Pancreas (tissue), 10 donors: ENCODE results near the gene SGPL1. TPM values are rescaled to one million over a fixed set of nuclear protein-coding genes. Genes with fewer than 3 reads are reported as not detected.
"Not testable (repeated sequence)": the region's sequence is repeated elsewhere in the genome, so short reads cannot be mapped to it uniquely, and the experiment has no call there.

Source experiments
- ATAC-seq, 4 donors: fragments of 200-7000 bp; cut with Tn5 transposase; one replicate each; pipeline versions ENCODE4 v1.8.0 to v1.9.1; 2020; ENCODE audit warnings: mild to moderate bottlenecking in 4 of 4, moderate library complexity in 4 of 4
- DNase-seq, 6 donors: peaks; one replicate each; pipeline ENCODE4 v3.0.0-alpha.2; 2020
- FAIRE-seq: peaks from 2 replicates; lab custom pipeline; 2012; peaks lifted over from hg19 to GRCh38; lab: Jason Lieb, UNC
- H3K27ac ChIP-seq, 4 donors: fragments of 200-600 bp; sonication (generic); 1 replicate in 3 of 4; 2 replicates in 1 of 4; pipeline versions ENCODE4 v1.5.0 to v1.8.0; 2020
- H3K27me3 ChIP-seq, 4 donors: fragments of 200-600 bp; one replicate each; pipeline ENCODE4 v1.8.0; 2021
- H3K36me3 ChIP-seq, 3 donors: fragments of 200-600 bp; sonication (generic) in 1 of 3; one replicate each; pipeline versions ENCODE4 v1.5.0 to v1.8.0; 2020 to 2021
- H3K4me1 ChIP-seq, 3 donors: fragments of 200-600 bp; one replicate each; pipeline ENCODE4 v1.8.0; 2021
- H3K4me3 ChIP-seq, 4 donors: fragments of 200-600 bp; sonication (generic) in 2 of 4; one replicate each; pipeline versions ENCODE4 v1.5.0 to v1.8.0; 2020 to 2021
- H3K9me3 ChIP-seq, 4 donors: fragments of 200-600 bp; one replicate each; pipeline ENCODE4 v1.8.0; 2021
- WGBS, 2 donors: extraction: QIAGEN DNeasy Blood & Tissue Kit; methylation state at CpG; one replicate each; pipeline ENCODE4 v1.1.7; 2013; 5-methylcytosine and 5-hydroxymethylcytosine counted together
- intact Hi-C, 3 donors: fragments of 100-400 bp; cut with DNase I; formaldehyde crosslinking; loops; one replicate each; pipeline versions ENCODE4 v1.11.1 to v1.14.2; 2022
- polyA plus RNA-seq, 2 donors: library from polyadenylated mRNA; stranded (reverse); fragments of 200-250 nt; gene quantifications; one replicate each; pipeline ENCODE4 v1.2.3, GENCODE V29; 2013
- total RNA-seq, 6 donors: library from RNA; stranded (reverse); fragmentation: NEBNext Ultra II Directional in 4 of 6; extraction: Animal tissue kit (Norgen Biotek cat#: 25700) in 4 of 6; gene quantifications; one replicate each; pipeline versions ENCODE4 v1.2.1 to v1.2.4, GENCODE V29; 2021 to 2023
- TF ChIP-seq, protein P1 (sequence below), 4 donors: fragments of 200-600 bp; sonication (generic) in 3 of 4; IDR thresholded peaks; one replicate each; pipeline versions ENCODE4 v1.5.0 to v1.8.0; 2021; ENCODE audit warnings: antibody characterized with exemption in 4 of 4
- donor health status: healthy with polysubstance abuse.
- donor health status: DM: no; HTN: no; CAD: no; lungs with moderate emphysema.
- donor health status: DM: no; HTN: no; CAD: no.
- donor health status: control.
- donor health status: control.
- donor health status: Bipolar disorder and iron deficiency.
- donor health status: DM: yes; HTN: yes; CAD: no.
- donor health status: DM: no; HTN: no; CAD: no.
- donor health status: DM: no; HTN: no; CAD: no.
- donor health status: DM: yes; HTN: yes; CAD: no.

SGPL1 gene
- total and polyA plus RNA-seq, 8 donors, result 12.0 to 55.8 (median 30.1) TPM

- 82 to 83% methylated on average over 5 of the region's 5 CpGs for WGBS, 2 donors
Measured at GRCh38 chr10:70917226-70917625, 101.5 kb downstream of the SGPL1 start.

DNA sequence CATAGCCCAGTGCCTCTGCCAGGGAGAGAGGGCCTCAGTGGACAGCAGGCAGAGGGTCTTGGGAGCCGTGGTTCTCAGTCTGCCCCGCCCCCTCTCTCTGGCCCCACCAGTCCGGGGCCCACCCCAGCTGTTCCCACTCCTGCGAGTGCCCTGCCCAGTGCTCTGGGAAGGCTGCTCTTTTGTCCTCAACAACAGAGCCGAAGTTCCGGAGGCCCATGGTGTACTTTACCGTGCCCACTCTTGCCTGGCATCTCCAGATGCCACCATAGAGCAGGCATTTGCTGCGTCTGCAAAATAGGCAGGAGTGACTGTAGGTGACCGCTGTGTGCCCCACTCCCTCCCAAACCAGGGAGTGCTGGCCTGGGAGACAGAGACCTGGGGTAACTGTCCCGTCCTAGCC lies 101.9 kb downstream of the SGPL1 start:
- Histone ChIP-seq H3K4me1 (no peaks in the 10 kb centered on the region), H3K27ac (no peak overlapping the region), H3K4me3 (no peak overlapping the region), H3K9me3 (no peaks in the 10 kb centered on the region), H3K27me3 (no peaks in the 10 kb centered on the region), H3K36me3 (no peaks in the 10 kb centered on the region)
- WGBS, 2 donors, result 72 to 90% methylated on average over 8 to 10 of the region's 10 CpGs
- TF ChIP-seq, protein P1, sequence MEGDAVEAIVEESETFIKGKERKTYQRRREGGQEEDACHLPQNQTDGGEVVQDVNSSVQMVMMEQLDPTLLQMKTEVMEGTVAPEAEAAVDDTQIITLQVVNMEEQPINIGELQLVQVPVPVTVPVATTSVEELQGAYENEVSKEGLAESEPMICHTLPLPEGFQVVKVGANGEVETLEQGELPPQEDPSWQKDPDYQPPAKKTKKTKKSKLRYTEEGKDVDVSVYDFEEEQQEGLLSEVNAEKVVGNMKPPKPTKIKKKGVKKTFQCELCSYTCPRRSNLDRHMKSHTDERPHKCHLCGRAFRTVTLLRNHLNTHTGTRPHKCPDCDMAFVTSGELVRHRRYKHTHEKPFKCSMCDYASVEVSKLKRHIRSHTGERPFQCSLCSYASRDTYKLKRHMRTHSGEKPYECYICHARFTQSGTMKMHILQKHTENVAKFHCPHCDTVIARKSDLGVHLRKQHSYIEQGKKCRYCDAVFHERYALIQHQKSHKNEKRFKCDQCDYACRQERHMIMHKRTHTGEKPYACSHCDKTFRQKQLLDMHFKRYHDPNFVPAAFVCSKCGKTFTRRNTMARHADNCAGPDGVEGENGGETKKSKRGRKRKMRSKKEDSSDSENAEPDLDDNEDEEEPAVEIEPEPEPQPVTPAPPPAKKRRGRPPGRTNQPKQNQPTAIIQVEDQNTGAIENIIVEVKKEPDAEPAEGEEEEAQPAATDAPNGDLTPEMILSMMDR (IDR thresholded peaks at IDR 0.05), result no peak
- intact Hi-C loops, result no loop called here
- ATAC-seq (no peak), FAIRE-seq (no peak), DNase-seq (peak in 1 of 6 donors; percentile 42)

More at GRCh38 chr10:70917226-70917625, 101.5 kb downstream of the SGPL1 start:
- Histone ChIP-seq H3K9me3 (no peaks in the 10 kb centered on the region), H3K36me3 (no peaks in the 10 kb centered on the region), H3K27me3 (no peaks in the 10 kb centered on the region), H3K4me1 (no peaks in the 10 kb centered on the region), H3K27ac (no peak overlapping the region), H3K4me3 (no peak overlapping the region)
- intact Hi-C loops, result no loop called here
- FAIRE-seq (no peak), DNase-seq (peak in 1 of 6 donors; percentile 8), ATAC-seq (no peak)
- TF ChIP-seq, protein P1 (IDR thresholded peaks at IDR 0.05), result no peak

DNA sequence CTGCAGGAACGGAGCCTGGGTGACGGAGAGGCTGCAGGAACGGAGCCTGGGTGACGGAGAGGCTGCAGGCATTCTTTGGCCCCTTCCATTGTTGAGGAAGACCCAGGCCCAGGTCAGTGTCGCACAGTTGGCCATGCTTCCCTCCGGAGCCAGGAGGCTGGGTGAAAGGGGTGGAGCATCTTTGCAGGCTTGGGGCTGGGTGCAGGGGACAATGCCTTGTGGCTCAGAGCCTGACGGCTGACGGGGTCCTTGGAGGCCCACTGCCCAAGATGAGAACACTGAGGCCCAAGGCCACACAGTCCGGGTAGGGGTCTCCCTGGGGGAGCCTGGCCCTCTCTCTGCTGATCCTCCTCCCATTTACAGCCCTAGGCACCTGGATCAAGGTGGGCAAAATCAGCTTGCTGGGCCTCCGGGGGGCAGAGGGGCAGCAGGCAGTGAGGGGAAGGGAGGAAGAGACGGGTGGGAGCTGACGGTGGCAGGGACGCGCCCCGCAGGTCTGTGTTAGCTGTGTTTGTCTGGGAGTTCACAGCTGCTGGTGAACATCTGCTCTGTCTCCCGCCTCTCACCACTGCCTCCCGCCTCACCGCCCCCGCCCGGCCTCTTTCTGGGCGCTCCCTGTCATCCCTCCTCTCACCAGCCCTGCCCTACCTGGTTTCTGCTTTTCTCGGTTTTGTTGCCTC lies 103.2 kb downstream of the SGPL1 start:
- DNase-seq, result peak in 1 of 6 donors; percentile 58
- no peak for FAIRE-seq
- WGBS, 2 donors, result 46 to 57% methylated on average over 22 of the region's 22 CpGs
- TF ChIP-seq, protein P1 (IDR thresholded peaks at IDR 0.05), result no peak
- Histone ChIP-seq H3K36me3 (no peaks in the 10 kb centered on the region), H3K27ac (no peak overlapping the region), H3K27me3 (no peaks in the 10 kb centered on the region), H3K4me3 (no peak overlapping the region), H3K4me1 (no peaks in the 10 kb centered on the region), H3K9me3 (no peaks in the 10 kb centered on the region)
- intact Hi-C loops, result no loop called here
- ATAC-seq, result peak in 2 of 4 donors; percentile 44 to 61

- DNase-seq, H3K36me3 ChIP-seq, ATAC-seq, H3K9me3 ChIP-seq, H3K27me3 ChIP-seq, H3K4me1 ChIP-seq, H3K27ac ChIP-seq, H3K4me3 ChIP-seq, FAIRE-seq: not testable (repeated sequence)
- intact Hi-C loops, result loop anchor here in 1 of 3 donors (5.0 kb wide), 1 partner anchor 287 kb away; no protein-coding TSS in a partner anchor
- 87 to 88% methylated on average over 10 of the region's 10 CpGs for WGBS, 2 donors
Measured at GRCh38 chr10:70919906-70920305, 104.2 kb downstream of the SGPL1 start.

DNA sequence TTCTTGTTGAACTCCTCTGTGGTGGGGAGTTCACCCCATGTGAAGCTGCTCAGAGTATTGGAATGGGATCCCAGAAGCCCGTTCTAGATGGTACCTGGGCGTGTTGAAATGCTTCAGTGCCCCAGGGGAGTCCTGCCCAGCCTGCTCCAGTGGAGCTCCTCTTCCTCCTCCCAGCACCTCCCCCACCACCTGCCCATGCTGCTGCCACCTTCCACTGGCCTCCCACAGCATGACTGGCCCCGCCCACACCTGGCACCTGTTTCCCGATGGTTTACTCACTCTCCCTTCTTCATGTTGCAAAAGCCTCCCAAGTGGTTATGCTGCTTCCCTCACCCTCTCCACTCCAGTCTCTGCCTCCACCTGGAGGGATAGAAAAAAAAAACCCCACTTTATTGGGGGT lies 104.8 kb downstream of the SGPL1 start:
- ATAC-seq (peak; percentile 60 to 95 (median 80)), FAIRE-seq (no peak), DNase-seq (peak; percentile 58 to 80 (median 68))
- Histone ChIP-seq H3K36me3 (no peaks in the 10 kb centered on the region), H3K27ac (no peak overlapping the region), H3K4me3 (no peak overlapping the region), H3K27me3 (no peaks in the 10 kb centered on the region), H3K9me3 (no peaks in the 10 kb centered on the region), H3K4me1 (no peaks in the 10 kb centered on the region)
- TF ChIP-seq, protein P1 (IDR thresholded peaks at IDR 0.05), result no peak
- intact Hi-C loops, result loop anchor here in 1 of 3 donors (5.0 kb wide), 1 partner anchor 287 kb away; no protein-coding TSS in a partner anchor
- 34 to 43% methylated on average over 4 of the region's 4 CpGs for WGBS, 2 donors
